Renal cortical epithelial cell (primary cell): ENCODE measurements around the gene VANGL2. TPM values are rescaled to one million over a fixed set of nuclear protein-coding genes. Genes with fewer than 3 reads are reported as not detected.
A peak's percentile ranks its signal among the peaks of the same experiment; 100 is the strongest.

Source experiments
- DNase-seq: peaks from one replicate; pipeline ENCODE4 v3.0.0-alpha.2; 2011; ENCODE audit warnings: low read depth
- total RNA-seq: library from RNA; depleted of rRNA; stranded (reverse); fragments of >200 nt; gene quantifications from 2 replicates; pipeline ENCODE4 v1.2.3, GENCODE V29; 2014

VANGL2 gene
- total RNA-seq, 1 donor from 2014 or later = 17.7 TPM

DNA sequence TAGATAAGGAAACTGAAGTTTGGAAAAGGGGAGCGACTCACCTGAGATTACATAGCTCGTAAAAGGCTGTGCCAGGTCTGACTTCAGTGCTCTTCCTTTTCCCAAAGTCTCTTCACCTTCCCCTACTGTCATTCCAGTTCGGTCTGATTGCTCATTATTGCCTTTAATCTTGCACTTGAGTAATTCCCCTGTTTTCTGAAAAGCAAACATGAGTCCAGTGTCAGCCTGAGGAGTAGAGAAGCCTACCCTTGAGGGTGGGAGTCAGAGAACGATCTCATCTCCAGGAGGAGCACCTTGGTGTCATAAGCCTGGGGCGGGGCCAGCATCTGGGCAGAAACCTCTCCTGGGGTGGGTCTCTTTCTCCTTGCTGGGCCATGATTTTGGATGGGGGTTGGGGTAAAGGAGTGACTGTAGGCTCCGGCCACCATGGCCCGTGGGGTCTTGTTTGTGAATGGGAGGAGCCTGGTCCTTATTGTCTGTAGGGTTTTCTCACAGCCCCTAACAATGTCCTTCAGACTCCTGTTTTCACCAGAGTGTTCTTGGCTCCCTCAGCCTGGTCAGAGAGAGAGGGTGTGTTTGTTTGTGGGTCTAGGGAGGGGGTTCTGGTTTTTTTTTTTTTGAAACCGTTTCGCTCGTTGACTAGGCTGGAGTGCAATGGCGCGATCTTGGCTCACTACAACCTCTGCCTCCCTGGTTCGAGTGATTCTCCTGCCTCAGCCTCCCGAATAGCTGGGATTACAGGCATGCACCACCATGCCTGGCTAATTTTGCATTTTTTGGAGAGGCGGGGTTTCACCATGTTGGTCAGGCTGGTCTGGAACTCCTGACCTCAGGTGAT lies 6.0 kb downstream of the VANGL2 start:
- no peak for DNase-seq

DNA sequence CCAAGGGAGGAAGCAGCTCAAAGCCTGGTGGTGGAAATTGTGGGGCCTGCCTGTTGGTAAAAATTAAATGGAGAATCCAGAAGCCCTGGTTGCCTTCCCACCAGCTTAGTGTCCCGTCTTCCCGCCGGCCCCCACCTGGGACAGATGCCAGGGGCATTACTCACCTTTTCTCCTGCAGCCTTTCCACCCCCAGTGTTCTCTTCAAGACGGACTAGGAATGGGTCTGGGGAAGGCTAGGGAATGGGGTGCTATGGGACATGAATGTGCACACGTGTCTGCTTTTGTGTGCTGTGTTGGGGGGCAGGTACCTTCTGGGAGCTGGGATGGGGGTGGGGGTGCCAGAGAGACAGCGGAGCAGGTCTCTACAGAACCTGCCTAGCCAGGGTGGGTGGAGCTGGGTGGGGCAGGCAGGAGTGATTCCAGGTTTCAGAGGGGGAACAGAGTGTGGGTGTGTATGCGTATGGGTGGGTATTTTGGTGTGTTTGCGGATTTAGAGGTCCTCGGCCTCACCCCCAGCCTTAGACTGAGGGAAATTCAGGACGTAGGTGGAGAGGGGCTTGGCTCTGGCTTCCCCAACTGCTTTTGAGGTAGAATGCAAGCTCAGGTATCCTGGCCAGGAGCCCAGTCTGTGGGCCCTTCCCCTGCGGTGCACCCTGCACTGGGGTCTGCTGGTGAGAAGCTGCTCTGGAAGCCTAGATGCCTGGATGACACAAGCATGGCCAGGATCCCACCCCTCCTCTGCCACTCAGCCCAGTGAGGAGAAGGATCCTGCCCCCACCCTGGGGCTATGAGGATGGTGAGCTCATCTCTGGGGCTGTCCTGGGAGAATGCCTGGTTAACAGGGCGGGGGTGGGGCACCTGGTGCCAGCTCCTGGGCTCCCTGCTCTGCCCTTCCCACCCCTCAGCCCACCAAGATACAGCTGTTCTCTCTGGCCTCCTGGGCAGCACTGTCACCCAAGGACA lies 7.8 kb downstream of the VANGL2 start:
- DNase-seq = peak; percentile 35

DNA sequence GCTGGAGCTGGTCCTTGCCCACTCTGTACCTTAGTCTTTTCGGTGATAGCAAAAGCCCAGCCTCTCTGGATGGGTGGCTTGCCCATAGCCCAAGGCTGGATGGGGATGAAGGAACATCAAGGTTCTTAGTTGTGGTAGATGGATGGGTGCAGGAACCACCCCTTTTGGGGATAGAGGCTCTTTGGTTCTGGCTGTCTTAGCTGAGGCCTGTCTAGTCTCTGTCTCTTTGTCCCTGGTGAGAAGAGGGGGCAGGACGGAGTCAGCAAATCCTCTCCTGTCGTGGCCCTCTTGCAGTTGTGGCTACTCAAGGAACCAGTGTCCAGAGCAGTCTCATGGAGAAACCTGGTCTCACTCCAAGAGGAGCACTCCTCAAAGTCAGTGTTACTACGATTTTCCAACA lies 8.5 kb downstream of the VANGL2 start:
- DNase-seq = no peak

DNA sequence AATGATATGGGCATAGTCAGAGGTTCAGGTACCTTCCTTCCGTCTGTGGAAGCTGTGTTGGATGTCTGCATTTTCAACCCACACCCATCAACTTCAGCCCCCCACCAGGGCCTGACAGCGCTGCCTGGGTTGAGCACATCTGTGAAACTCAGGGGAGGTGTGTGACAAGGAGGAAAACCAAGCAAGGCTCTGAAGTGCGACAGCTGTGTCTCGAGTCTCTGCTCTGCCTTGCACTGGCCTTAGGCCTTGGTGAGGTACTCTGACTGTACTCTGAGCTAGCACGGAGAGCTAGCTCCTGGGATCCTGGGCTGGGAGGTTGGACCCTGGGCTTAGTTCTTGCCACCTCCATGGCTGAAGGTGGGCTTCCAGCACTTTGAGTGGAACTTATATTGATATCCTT lies 9.1 kb downstream of the VANGL2 start:
- no peak for DNase-seq

DNA sequence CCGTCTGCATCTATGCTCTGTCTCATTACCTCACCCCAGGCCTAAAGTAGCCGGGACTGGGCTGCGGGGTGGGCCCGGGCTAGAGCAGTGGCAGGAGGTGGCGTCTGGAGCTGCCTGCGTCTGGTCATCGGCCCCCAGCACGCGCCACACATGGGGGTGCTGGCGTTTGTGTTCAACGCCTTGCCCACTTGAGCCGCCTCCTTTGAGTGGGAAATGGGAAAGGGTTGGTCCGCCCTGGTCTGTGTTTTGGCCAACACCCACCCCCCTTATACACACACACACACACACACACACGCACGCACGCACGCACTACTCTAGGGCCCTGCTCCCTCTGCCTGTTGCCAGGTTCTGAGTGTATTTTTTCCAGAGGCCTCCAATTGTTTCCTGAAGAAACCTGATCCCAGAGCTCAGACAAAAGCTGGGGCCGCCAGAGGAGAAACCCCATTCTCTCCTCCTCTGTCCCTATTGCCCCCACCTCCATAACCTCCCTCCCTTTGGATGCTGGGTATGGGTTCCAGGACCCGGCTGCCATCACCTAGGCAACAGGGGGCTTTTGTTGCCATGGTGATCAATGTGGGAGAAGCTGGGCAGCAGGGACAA lies 10.1 kb downstream of the VANGL2 start:
- DNase-seq = no peak

DNA sequence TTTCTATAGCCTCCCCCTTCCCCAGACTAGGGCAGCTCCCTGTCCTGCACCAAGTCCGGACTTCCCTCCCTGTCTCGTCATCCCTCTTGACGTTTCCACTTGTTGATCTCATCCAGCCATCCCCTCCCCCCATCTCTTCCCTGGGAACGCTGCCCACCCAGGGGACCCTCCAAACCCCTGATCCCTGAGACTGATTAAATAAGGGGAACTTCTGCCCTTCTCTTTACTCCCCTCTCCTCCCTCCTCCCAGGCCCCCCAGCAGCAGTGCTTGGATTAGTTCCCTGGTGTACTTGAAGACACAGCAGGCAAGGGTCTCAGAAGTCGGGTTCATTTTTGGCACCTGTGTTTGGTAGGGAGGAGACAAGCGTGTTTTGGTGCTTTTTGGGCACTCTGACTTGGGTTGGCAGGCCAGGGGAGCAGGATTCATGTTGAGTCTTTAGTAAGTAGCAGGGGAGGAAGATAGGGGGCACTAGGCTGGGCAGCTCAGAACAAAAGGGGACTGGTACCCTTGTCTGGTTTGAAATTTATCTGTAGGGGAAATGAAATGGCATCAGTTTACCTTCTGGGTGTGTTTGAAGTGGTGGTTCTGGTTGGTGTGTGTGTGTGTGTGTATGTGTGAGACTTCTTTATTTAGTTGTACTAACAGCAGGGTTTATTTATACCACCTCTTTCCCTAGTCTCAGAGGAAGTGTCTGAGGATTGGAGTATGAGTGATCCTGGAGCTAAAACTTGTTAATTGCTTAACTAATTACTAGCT lies 11.1 kb downstream of the VANGL2 start:
- no peak for DNase-seq

DNA sequence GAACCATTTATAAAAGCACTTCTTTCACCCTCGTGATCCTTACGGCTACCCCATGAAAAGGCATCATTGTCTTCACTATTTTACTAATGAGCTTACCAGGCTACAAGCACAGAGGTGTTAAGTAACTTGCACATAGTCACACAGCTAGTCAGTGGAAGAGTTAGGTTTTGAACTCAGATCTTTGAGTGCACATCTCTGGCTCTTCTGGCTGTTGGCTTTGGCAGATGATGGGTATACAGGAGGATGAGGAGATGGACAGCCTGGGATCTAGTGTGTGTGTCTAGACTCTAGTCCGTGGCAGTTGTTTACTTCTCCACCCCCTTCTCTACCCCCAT lies 11.6 kb downstream of the VANGL2 start:
- no peak for DNase-seq

DNA sequence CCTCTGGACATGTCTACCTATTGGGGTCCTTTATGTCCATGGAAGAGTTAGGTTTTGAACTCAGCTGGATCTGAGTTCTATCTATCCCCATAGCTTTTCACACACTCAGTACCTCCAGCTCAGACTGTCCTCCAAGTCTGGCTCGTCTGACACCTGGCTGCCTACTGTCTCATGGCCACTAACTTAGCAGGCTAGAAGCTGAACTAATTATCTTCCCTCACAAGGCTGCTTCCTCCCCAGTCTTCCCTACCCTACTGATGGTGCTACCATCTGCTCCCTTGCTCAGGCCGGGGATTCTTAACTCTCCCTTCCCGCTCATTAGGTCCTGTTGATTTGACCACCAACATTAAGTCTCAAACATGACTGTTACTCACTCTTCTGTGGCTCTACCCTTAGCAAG lies 13.4 kb downstream of the VANGL2 start:
- DNase-seq = no peak

DNA sequence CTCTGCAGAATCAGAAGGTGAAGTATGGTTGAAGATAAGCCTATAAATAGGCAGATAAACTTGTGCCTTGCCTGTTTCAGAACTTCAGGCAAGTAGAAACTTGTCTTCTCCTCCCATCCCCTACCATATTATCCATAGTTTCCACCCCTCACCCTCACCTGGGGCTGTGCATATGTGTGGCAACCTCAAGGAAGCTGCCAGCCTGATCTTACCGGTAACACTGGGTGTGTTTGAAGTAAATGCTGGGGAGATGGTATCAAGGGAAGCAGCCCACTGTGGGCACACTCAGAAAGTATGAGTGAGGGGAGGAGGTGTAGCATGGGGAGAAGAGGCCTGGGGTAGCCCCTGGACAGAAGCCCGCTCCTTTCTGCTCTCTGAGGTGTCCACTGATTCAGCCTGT lies 14.5 kb downstream of the VANGL2 start:
- DNase-seq = no peak

DNA sequence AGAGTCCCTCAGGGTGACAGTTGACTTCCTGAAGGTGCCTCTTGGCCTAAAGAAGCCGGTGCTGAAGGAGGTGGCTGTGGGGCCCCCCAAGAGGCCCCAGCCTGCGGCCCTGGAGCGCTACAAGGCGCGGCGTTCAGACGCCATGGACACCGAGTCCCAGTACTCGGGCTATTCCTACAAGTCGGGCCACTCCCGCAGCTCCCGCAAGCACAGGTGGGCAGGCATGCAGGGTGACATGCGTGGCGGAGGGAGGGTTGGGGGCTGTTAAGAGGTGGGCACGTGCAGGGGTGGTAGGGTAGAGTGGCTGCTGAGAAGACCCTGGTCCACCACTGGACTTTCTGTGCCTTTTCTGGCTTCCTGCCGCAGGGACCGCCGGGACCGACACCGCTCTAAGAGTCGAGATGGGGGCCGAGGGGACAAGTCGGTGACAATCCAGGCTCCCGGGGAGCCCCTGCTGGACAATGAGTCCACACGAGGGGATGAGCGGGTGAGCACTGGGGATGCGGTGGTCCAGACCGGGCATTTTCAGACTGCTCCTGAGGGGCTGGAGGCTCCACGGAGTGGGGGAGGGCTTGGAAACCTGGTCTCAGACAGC lies 15.4 kb downstream of the VANGL2 start:
- DNase-seq = no peak

DNA sequence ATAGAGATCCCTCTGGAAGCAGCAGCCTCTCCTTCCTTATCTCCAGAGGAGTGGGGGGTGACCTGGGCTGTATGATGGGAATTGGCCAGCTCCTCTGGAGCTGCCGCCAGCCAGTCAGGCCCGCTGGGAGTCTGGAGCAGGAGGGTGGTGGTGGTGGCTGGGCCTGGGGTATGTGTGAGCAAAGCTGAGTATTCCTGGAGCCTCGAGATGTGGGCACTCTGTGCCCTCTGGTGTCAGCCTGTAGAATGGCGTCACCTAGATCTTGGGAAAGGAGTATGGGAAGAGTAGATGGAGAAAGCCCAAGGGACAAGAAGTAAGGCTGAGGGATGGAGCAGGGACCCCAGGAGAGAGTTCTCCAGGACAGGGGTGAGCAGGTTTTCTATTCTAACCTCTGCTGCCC lies 16.0 kb downstream of the VANGL2 start:
- DNase-seq = peak; percentile 33

DNA sequence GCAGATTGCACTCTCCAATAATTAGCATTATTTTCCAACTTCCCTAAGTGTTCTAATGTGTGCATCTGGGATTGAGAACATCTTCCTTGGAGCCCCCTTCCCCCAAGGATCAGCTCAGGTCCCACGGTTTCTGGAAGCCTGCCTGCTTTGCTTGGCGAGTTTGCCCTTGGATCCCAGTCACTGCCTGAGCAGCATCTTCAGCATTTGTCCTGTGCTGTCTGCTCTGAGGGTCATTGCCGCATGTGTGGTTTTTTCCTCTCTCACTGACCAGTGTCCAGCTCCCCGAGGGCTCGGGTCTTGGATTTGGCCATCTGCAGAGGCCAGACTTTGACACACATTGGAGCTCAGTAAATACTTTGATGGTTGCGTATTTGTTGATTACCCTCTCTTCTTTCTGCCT lies 18.1 kb downstream of the VANGL2 start:
- DNase-seq = no peak

DNA sequence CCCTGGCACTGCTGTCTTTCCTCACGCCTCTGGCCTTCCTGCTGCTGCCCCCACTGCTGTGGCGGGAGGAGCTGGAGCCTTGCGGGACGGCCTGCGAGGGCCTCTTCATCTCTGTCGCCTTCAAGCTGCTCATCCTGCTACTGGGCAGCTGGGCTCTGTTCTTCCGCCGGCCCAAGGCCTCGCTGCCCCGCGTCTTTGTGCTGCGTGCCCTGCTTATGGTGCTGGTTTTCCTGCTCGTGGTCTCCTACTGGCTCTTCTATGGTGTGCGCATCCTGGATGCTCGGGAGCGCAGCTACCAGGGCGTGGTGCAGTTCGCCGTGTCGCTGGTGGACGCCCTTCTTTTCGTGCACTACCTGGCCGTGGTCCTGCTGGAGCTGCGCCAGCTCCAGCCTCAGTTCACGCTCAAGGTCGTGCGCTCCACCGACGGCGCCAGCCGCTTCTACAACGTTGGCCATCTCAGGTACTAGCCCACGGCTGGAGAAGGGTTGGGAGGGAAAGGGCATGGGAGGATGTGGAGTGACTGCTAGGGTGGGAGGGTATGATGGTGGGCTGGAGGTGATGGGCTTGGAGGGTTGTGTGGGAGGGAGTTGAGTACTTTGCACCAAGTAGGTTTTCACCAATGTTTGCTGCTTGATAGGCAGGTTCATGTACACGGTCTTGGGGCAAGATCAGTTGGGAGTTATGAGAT lies 18.9 kb downstream of the VANGL2 start:
- no peak for DNase-seq

DNA sequence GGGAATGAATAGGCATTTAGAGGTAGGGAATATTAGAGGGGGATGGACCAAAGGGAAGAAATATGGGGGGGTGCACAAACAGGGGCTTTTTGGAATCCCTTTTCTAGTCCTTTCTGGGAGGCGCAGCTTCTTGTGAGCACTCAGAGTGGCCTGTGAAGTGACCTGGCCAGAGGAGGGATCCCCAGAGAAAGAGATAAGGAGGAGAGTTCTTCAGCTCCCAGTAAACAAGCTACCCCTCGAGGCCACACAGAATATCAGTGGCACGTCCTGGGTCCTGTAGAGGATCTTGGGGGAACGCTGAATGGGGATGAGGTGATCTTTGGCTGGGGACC lies 19.4 kb downstream of the VANGL2 start:
- DNase-seq = no peak

DNA sequence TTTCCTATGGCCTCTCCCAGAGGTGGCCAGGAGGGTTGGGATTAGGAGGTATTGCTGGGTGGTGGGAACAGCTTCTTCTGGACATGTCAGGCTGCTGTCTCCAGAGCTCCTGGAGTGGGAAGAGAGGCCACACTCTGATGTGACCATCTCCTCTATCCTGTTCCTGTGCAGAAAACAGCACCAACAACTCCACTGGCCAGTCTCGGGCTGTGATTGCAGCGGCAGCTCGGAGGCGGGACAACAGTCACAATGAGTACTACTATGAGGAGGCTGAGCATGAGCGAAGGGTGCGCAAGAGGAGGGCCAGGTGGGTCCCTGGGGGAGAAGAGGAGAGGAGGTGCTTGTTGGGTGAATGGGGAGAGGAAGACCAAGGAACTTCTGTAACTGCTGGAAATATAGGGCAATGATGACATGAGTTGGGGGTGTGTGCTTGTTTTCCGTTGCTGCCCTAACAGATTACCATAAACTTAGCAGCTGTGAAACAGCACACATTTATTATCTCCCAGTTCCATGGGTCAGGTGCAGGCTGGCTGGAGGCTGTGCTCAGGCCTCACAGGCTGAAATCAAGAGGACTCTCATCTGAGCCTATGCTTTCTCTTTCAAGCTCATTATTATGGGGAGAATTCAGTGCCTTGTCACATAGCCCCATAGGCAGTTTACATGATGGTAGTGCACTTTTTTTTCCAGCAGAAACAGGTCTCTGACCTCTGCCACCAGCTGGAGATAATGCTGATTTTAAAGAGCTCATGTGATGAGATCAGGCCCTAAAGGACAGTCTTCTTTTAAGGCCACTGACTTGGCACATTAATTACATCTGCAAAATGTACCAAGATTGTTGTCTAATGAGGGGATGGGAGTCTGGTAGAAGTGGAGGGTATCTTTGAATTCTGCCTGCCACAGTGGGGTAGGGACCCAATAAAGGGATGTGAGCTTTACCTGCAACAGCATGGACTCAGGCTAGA lies 20.8 kb downstream of the VANGL2 start:
- DNase-seq = no peak

DNA sequence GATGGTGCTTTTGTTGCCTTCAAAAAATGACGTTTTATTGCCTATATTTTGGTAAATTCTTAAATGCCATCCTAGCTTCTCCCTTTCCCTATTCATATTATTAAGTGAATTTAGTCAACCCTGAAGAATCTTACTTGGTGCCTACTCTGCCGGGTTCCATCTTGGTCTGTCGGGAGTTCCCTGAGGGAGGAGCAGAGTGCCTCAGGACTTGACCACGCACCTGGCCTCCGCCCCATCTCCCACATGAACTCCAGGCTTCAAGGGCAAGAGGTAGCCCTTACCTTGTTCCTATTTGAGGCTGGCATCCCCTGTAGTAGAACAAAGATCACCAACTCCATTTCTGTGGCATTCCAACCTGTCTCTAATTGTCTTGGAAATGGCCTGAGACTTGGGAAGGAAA lies 21.5 kb downstream of the VANGL2 start:
- DNase-seq = no peak

DNA sequence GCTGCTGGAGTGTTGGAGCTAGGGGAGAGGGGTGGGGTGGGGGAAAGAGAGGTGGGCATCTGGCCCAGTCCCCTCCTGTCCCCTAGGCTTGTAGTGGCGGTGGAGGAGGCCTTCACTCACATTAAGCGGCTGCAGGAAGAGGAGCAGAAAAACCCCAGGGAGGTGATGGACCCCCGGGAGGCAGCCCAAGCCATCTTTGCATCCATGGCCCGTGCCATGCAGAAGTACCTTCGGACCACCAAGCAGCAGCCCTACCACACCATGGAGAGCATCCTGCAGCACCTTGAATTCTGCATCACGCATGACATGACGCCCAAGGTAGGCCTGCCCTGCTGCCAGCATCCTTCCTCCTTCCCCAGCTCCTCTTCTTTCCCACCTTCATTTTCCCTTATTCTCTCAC lies 23.6 kb downstream of the VANGL2 start:
- no peak for DNase-seq

DNA sequence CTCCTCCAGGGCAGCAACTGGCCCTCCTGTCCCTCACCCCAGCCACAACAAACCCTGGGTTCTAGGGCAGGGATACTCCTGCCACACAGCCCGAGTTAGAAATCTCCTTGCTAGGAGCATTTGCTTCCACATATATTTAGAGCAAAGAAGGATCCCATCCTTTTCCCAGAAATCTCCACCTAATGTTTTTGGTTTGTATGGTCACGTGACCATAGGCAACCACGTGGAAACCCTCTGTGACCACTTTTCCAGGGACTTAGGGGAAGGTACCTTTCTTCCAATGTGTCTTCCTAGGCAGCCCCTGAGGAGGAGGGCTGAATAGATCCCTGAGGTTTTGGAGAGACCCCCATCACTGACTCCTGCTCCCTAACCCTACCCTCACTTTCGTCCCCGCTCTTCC lies 25.5 kb downstream of the VANGL2 start:
- no peak for DNase-seq

DNA sequence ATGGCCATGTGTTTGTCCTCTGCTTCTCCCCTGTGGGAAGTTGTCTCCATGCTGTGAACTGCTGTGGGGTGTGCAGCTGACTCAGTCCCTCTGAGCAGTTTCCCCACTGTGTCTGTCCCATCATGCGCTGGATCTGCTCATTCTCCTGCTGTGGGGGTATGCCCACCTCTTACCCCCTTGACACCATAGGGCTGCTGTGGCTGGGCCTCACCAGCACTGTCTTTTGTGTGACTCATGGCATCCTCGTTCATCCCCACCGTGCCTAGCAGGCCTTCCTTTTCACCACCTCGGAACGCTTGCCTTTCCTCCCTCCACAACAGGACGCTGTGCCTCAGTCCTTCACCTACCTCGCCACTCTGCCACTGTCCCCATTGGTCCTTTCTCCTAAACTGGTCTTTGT lies 27.3 kb downstream of the VANGL2 start:
- DNase-seq = no peak

DNA sequence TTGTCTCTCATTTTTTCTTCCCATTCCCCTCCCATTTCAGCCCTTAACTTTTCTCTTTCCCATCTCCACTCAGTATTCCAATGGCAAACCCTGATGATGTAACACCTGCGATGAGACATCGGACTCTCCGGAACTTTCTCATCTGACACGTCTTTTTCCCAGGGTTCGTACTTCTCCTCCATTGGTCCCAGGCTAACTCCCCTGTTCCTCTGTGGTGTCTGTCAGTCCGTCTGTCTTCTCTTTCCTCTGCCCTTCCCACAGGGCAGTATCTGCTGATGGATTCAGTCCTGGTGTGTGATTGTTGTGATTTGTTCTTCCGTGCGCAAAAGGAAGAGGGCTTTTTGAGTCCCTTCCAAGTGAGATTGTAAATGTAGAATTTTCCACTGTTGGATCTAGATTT lies 27.7 kb downstream of the VANGL2 start:
- DNase-seq = no peak
